K562 (cell line): Measurements from ENCODE around the gene PQBP1. TPM values are rescaled to one million over a fixed set of nuclear protein-coding genes. Genes with fewer than 3 reads are reported as not detected.
A peak's percentile ranks its signal among the peaks of the same experiment; 100 is the strongest.

Experiments
- ATAC-seq: fragments of 200-7000 bp; cut with Tn5 transposase; 3 replicates; pipeline ENCODE4 v1.9.1; 2020; ENCODE audit warnings: moderate library complexity
- BruUV-seq: library from RNA; stranded (reverse); fragments of 400-500 nt; replicated peaks from 2 replicates; lab custom pipeline; 2021; lab: Mats Ljungman, UMichigan
- CTCF ChIA-PET: fragments of 300-600 bp; formaldehyde crosslinking; extraction: SDS; loops from one replicate; lab custom pipeline; 2021; ENCODE audit warnings: low intra/inter-chr PET ratio; lab: Yijun Ruan, JAX
- POLR2A ChIA-PET: fragments of 300-600, 350-650 bp; sonication (Branson Sonifier 250); formaldehyde crosslinking; extraction: SDS; loops from one replicate; lab custom pipeline; 2021; ENCODE audit warnings: antibody characterized with exemption, inconsistent platforms; lab: Yijun Ruan, JAX
- DNase-seq, 4 experiments: peaks; one replicate each; pipeline versions ENCODE4 v3.0.0 to v3.0.0-alpha.2; 2011 to 2018; ENCODE audit warnings: low spot score in 3 of 4, mixed read lengths in 3 of 4; ENCODE audit errors: extremely low read depth in 1 of 4
- FAIRE-seq: peaks from 2 replicates; lab custom pipeline; 2011; peaks lifted over from hg19 to GRCh38; lab: Jason Lieb, UNC
- H2AFZ ChIP-seq: 2 replicates; pipeline ENCODE4 v1.6.0; 2011; ENCODE audit warnings: low read depth, low read length, control low read depth, inconsistent platforms
- H3K27ac ChIP-seq: fragments of 200-600 bp; 3 replicates; pipeline ENCODE4 v1.8.0; 2011; ENCODE audit warnings: low read depth, mild to moderate bottlenecking, control low read depth, inconsistent platforms, low read length, moderate library complexity, mixed read lengths; ENCODE audit errors: extremely low read depth
- H3K27me3 ChIP-seq, 2 experiments: fragments of 300-600 bp in 1 of 2; 2 replicates in 1 of 2; 3 replicates in 1 of 2; pipeline versions ENCODE4 v1.6.0 to v1.8.0; 2011; ENCODE audit warnings: inconsistent platforms in 2 of 2, low read length in 2 of 2, mild to moderate bottlenecking in 1 of 2, mixed read lengths in 1 of 2, moderate library complexity in 1 of 2; ENCODE audit not compliant: control insufficient read depth in 2 of 2, insufficient read depth in 2 of 2
- H3K36me3 ChIP-seq: fragments of 300-600 bp; 3 replicates; pipeline ENCODE4 v1.8.0; 2011; ENCODE audit warnings: mild to moderate bottlenecking, low read length, inconsistent platforms; ENCODE audit not compliant: control insufficient read depth, insufficient read depth
- H3K4me1 ChIP-seq, 2 experiments: fragments of 200-600 bp in 1 of 2; replicated peaks in 1 of 2; 2 replicates in 1 of 2; 3 replicates in 1 of 2; pipeline versions ENCODE4 v1.5.1 to v1.8.0; 2011; ENCODE audit warnings: inconsistent platforms in 2 of 2, low read length in 2 of 2, mild to moderate bottlenecking in 1 of 2, mixed read lengths in 1 of 2, moderate library complexity in 1 of 2; ENCODE audit not compliant: control insufficient read depth in 2 of 2, insufficient read depth in 2 of 2
- H3K4me2 ChIP-seq: 2 replicates; pipeline ENCODE4 v1.6.1; 2011; ENCODE audit warnings: low read length, control low read depth, inconsistent platforms, mixed read lengths; ENCODE audit not compliant: insufficient read depth
- H3K4me3 ChIP-seq: fragments of 200-600 bp; sonication (generic), shearing (Covaris generic); 2 replicates; pipeline ENCODE4 v1.5.1; 2016; ENCODE audit warnings: control low read depth, inconsistent platforms
- H3K79me2 ChIP-seq: fragments of 200-600 bp; 3 replicates; pipeline ENCODE4 v1.8.0; 2011; ENCODE audit warnings: low read length, inconsistent platforms; ENCODE audit not compliant: control insufficient read depth, insufficient read depth
- H3K9ac ChIP-seq, 2 experiments: 2 replicates each; pipeline versions ENCODE4 v1.6.0 to v1.6.1; 2011; ENCODE audit warnings: low read depth in 2 of 2, low read length in 2 of 2, control low read depth in 1 of 2, inconsistent platforms in 1 of 2, mild to moderate bottlenecking in 1 of 2, mixed read lengths in 1 of 2; ENCODE audit not compliant: insufficient read depth in 1 of 2
- H3K9me1 ChIP-seq: one replicate; pipeline ENCODE4 v1.6.0; 2011; ENCODE audit warnings: inconsistent platforms, mild to moderate bottlenecking, low read length, moderate library complexity; ENCODE audit not compliant: control insufficient read depth, insufficient read depth
- H3K9me3 ChIP-seq: replicated peaks from 2 replicates; pipeline ENCODE4 v1.5.1; 2011; ENCODE audit warnings: low read depth, low read length, inconsistent platforms; ENCODE audit not compliant: control insufficient read depth, insufficient read depth
- H4K20me1 ChIP-seq: replicated peaks from 2 replicates; pipeline ENCODE4 v1.6.1; 2011; ENCODE audit warnings: low read length, inconsistent platforms, mixed read lengths; ENCODE audit not compliant: control insufficient read depth, insufficient read depth
- POLR2G ChIP-seq: fragments of 200-400 bp; formaldehyde crosslinking; IDR thresholded peaks from 2 replicates; pipeline ENCODE4 v1.6.1; 2017; ENCODE audit warnings: low read depth, mild to moderate bottlenecking, antibody characterized with exemption, low read length, moderate library complexity
- RBFOX2 ChIP-seq: fragments of 200-400 bp; formaldehyde crosslinking; IDR thresholded peaks from 2 replicates; pipeline ENCODE4 v1.6.1; 2017; ENCODE audit warnings: low read depth, mild to moderate bottlenecking, low read length, moderate library complexity
- WGBS: fragments of 100-300 bp; shearing (Covaris generic); methylation state at CpG from one replicate; pipeline ENCODE4 v1.1.6; 2016; ENCODE audit warnings: low coverage, mixed read lengths; ENCODE audit not compliant: insufficient coverage; ENCODE audit errors: missing lambda C conversion rate; 5-methylcytosine and 5-hydroxymethylcytosine counted together
- in situ Hi-C: fragments of 300-500 bp; cut with MboI; formaldehyde crosslinking; loops from 4 replicates; pipeline ENCODE4 v1.15.0; 2018; ENCODE audit warnings: inconsistent platforms, mixed read lengths
- intact Hi-C: fragments of 100-400 bp; cut with micrococcal nuclease; formaldehyde crosslinking; loops from 2 replicates; pipeline ENCODE4 v1.14.2; 2022
- polyA plus RNA-seq, 8 experiments: library from polyadenylated mRNA; depleted of rRNA in 4 of 8; stranded (reverse) in 5 of 8; unstranded in 3 of 8; fragments of >200 nt; fragmentation: Nextera tagmentation in 2 of 8; fragmentation: Illumina TruSeq in 1 of 8; extraction: Ambion mirVana in 2 of 8; extraction: Trizol in 1 of 8; gene quantifications; 2 replicates each; pipeline versions ENCODE4 v1.2.1 to v1.2.3, GENCODE V29; 2011 to 2014; ENCODE audit warnings: inconsistent platforms in 1 of 8, missing spikeins in 1 of 8
- total RNA-seq, 7 experiments: library from RNA; depleted of rRNA in 6 of 7; stranded (reverse); fragments of >200 nt in 6 of 7; fragmentation: Illumina TruSeq in 2 of 7; extraction: Trizol in 2 of 7; gene quantifications; 2 replicates each; pipeline versions ENCODE4 v1.2.1 to v1.2.3, GENCODE V29; 2011 to 2021; ENCODE audit warnings: low replicate concordance in 1 of 7
- TF ChIP-seq, protein P1 (sequence below): sonication (generic); formaldehyde crosslinking; IDR thresholded peaks from 2 replicates; pipeline ENCODE4 v1.8.0; 2022; ENCODE audit warnings: mild to moderate bottlenecking, missing genetic modification reagents
- TF ChIP-seq, protein P2 (sequence below): sonication (generic); formaldehyde crosslinking; IDR thresholded peaks from 2 replicates; pipeline ENCODE4 v1.8.1; 2023; ENCODE audit warnings: mild to moderate bottlenecking, missing genetic modification reagents
- TF ChIP-seq, protein P3 (sequence below), 2 experiments: IDR thresholded peaks; 2 replicates each; pipeline ENCODE4 v1.6.1; 2012; ENCODE audit warnings: improper control_type of control experiment in 2 of 2, low read depth in 2 of 2, low read length in 2 of 2, borderline replicate concordance in 1 of 2

Gene PQBP1
- total and polyA plus RNA-seq, 9 of the 15 experiments (the other 6 are each of a cell fraction or from before 2014, with no cell fraction given): 41.3 to 262 (median 112) TPM

DNA sequence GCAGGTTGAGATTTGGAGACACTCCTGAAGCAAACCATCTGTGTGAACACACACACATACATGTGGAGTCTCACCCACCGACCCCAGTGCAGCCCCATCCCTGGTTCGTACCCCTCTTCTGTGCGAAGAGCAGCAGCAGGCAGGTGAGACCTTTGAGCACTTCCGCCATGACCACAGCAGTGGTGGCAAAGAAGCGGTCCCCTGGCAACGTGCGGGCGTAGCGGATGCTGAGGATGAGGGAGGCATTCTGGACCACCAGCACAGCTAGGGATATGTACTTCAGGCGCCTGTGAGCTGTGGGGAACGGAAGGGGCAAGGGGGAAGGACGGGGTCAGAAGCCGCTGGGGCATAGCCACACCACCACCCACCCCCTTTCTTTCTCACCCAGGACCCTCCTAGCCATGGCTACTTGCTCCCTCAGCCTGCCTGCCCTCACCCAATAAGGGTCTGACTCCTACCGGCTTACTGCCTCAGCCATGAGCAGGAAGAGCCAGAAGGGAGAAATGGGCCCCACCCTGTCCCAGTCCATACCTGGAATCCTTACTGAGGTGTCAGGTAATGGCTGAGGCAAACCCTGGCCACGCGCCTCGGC, 12.1 kb downstream of the PQBP1 start:
- peak overlapping the region; percentile 92; the same call in 1 of the 2 replicates for H3K4me3 ChIP-seq

More for the DNA sequence above, 12.1 kb downstream of the PQBP1 start:
- TF ChIP-seq, protein P1, sequence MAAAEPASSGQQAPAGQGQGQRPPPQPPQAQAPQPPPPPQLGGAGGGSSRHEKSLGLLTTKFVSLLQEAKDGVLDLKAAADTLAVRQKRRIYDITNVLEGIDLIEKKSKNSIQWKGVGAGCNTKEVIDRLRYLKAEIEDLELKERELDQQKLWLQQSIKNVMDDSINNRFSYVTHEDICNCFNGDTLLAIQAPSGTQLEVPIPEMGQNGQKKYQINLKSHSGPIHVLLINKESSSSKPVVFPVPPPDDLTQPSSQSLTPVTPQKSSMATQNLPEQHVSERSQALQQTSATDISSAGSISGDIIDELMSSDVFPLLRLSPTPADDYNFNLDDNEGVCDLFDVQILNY (CRISPR knock-in tag): no peak
- TF ChIP-seq RBFOX2: peak; percentile 42; the same call in 1 of the 2 replicates
- TF ChIP-seq, protein P2, sequence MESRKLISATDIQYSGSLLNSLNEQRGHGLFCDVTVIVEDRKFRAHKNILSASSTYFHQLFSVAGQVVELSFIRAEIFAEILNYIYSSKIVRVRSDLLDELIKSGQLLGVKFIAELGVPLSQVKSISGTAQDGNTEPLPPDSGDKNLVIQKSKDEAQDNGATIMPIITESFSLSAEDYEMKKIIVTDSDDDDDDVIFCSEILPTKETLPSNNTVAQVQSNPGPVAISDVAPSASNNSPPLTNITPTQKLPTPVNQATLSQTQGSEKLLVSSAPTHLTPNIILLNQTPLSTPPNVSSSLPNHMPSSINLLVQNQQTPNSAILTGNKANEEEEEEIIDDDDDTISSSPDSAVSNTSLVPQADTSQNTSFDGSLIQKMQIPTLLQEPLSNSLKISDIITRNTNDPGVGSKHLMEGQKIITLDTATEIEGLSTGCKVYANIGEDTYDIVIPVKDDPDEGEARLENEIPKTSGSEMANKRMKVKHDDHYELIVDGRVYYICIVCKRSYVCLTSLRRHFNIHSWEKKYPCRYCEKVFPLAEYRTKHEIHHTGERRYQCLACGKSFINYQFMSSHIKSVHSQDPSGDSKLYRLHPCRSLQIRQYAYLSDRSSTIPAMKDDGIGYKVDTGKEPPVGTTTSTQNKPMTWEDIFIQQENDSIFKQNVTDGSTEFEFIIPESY (CRISPR knock-in tag): 0 out of 2 replicates have a peak, but pooled peaks have one; percentile 17
- peak; percentile 58 for TF ChIP-seq POLR2G
- TF ChIP-seq, protein P3, sequence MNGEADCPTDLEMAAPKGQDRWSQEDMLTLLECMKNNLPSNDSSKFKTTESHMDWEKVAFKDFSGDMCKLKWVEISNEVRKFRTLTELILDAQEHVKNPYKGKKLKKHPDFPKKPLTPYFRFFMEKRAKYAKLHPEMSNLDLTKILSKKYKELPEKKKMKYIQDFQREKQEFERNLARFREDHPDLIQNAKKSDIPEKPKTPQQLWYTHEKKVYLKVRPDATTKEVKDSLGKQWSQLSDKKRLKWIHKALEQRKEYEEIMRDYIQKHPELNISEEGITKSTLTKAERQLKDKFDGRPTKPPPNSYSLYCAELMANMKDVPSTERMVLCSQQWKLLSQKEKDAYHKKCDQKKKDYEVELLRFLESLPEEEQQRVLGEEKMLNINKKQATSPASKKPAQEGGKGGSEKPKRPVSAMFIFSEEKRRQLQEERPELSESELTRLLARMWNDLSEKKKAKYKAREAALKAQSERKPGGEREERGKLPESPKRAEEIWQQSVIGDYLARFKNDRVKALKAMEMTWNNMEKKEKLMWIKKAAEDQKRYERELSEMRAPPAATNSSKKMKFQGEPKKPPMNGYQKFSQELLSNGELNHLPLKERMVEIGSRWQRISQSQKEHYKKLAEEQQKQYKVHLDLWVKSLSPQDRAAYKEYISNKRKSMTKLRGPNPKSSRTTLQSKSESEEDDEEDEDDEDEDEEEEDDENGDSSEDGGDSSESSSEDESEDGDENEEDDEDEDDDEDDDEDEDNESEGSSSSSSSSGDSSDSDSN (IDR thresholded peaks at IDR 0.05; ENCODE audit: borderline replicate concordance in 1 of 2, low read depth in 2 of 2, low read length in 2 of 2): no peak
- 77% methylated on average over 6 of the region's 17 CpGs for WGBS
- no peak overlapping the region for H3K27ac ChIP-seq
- H4K20me1 ChIP-seq: peaks cover 16% of the 10 kb centered on the region
- FAIRE-seq: no peak
- intact Hi-C loops (loop anchor here (5.0 to 10.0 kb wide), 2 partner anchors 147 to 275 kb away; partner anchors contain the start of gene GLOD5), in situ Hi-C loops (no loop called here)
- CTCF ChIA-PET: no interaction called here
- no peak for ATAC-seq
- H3K4me1 ChIP-seq: peaks cover 31% of the 10 kb centered on the region in 2 experiments
- peaks cover 64% of the 10 kb centered on the region; the same call in 2 of the 3 replicates for H3K36me3 ChIP-seq
- DNase-seq: no peak
- H3K27me3 ChIP-seq: no peaks in the 10 kb centered on the region
- H3K9ac ChIP-seq: peak overlapping the region; percentile 65 to 85; a peak in 3 of 4 replicates
- H3K9me3 ChIP-seq: no peaks in the 10 kb centered on the region
- POLR2A ChIA-PET: interaction anchor here (0.9 to 3.1 kb wide), 2 partner anchors 12 kb away, joined by 3 to 13 read pairs; partner anchors contain the start of genes PQBP1 and TIMM17B
- no TSS peak for BruUV-seq
- H3K4me2 ChIP-seq: peak overlapping the region; percentile 100; the same call in 1 of the 2 replicates
- no peak overlapping the region for H2AFZ ChIP-seq
- H3K79me2 ChIP-seq: peaks cover 33% of the 10 kb centered on the region
- no peaks in the 10 kb centered on the region for H3K9me1 ChIP-seq
